ENCODE measurements around the gene MAP2K6.

DNA sequence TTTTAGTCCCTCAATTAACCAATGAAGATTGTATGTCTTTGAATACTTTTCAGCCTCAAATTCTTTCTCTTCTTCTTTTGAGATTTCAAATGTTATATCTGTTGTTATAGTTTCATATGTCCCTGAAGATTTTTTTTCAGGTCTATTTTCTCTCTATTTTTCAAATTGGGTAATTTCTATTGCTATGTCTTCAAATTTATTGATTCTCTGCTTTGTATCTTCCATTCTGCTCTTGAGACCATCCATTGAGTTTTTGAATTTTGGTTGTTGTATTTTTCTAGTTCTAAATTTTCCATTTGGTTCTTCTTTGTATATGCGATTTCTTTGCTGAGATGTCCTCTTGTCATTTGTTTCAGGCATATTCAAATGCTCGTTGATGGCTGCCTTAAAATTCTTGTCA is 26.7 kb downstream of the MAP2K6 start:
- TF ChIP-seq, protein P1, sequence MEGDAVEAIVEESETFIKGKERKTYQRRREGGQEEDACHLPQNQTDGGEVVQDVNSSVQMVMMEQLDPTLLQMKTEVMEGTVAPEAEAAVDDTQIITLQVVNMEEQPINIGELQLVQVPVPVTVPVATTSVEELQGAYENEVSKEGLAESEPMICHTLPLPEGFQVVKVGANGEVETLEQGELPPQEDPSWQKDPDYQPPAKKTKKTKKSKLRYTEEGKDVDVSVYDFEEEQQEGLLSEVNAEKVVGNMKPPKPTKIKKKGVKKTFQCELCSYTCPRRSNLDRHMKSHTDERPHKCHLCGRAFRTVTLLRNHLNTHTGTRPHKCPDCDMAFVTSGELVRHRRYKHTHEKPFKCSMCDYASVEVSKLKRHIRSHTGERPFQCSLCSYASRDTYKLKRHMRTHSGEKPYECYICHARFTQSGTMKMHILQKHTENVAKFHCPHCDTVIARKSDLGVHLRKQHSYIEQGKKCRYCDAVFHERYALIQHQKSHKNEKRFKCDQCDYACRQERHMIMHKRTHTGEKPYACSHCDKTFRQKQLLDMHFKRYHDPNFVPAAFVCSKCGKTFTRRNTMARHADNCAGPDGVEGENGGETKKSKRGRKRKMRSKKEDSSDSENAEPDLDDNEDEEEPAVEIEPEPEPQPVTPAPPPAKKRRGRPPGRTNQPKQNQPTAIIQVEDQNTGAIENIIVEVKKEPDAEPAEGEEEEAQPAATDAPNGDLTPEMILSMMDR (IDR thresholded peaks at IDR 0.05) = no peak
- TF ChIP-seq POLR2A (IDR thresholded peaks at IDR 0.05) = no peak
